Esophagus muscularis mucosa (tissue), 3 donors: ENCODE measurements around the gene LARGE1.

Experiments
- POLR2A ChIP-seq: fragments of 450-650 bp; IDR thresholded peaks from one replicate; pipeline ENCODE4 v1.6.1; 2017; ENCODE audit warnings: antibody characterized with exemption, moderate library complexity, mild to moderate bottlenecking, low read depth
- TF ChIP-seq, protein P1 (sequence below), 3 experiments: fragments of 200-600 bp in 2 of 3; fragments of 450-650 bp in 1 of 3; sonication (generic) in 2 of 3; IDR thresholded peaks; one replicate each; pipeline ENCODE4 v1.5.1; 2017 to 2019; ENCODE audit warnings: antibody characterized with exemption in 3 of 3, mild to moderate bottlenecking in 2 of 3, moderate library complexity in 1 of 3

DNA sequence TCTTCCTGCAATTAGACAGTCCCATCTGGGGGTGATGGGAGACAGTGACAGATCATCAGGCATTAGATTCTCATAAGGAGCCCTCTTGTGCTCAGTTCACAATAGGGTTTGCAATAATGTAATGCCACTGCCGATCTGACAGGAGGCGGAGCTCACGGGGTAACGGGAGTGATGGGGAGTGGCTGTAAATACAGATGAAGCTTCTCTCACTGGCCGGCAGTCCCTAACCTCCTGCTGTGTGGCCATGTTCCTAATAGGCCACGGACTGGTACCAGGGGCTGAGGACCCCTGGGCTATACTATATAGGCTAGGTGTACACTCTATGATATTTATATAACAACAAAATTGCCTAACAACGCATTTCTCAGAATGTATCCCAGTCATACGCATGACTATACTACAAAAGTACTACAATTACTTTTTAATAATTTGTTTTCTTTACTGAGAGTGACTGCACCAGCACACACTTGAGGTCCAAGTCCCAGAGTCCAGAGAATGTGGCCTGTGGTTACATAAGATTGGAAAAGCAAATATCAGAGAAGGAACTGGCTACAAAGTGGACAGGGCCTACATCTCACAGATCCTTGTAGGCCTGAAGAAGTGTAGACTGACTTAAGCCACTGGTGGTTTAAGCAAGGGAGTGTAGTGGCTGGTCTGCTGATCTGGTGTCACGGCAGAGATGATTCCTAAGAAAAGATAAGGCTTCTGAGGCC lies 200.0 kb downstream of the LARGE1 start:
- TF ChIP-seq, protein P1, sequence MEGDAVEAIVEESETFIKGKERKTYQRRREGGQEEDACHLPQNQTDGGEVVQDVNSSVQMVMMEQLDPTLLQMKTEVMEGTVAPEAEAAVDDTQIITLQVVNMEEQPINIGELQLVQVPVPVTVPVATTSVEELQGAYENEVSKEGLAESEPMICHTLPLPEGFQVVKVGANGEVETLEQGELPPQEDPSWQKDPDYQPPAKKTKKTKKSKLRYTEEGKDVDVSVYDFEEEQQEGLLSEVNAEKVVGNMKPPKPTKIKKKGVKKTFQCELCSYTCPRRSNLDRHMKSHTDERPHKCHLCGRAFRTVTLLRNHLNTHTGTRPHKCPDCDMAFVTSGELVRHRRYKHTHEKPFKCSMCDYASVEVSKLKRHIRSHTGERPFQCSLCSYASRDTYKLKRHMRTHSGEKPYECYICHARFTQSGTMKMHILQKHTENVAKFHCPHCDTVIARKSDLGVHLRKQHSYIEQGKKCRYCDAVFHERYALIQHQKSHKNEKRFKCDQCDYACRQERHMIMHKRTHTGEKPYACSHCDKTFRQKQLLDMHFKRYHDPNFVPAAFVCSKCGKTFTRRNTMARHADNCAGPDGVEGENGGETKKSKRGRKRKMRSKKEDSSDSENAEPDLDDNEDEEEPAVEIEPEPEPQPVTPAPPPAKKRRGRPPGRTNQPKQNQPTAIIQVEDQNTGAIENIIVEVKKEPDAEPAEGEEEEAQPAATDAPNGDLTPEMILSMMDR (IDR thresholded peaks at IDR 0.05), result no peak
- no peak for TF ChIP-seq POLR2A
